Central memory CD4-positive, alpha-beta T cell (primary cell): Measurements from ENCODE around the gene PPP1R26.
"Not testable (repeated sequence)": the region's sequence is repeated elsewhere in the genome, so short reads cannot be mapped to it uniquely, and the experiment has no call there.

Experiments used
- DNase-seq: peaks from one replicate; pipeline ENCODE4 v3.0.0; 2022

The PPP1R26 gene

DNA sequence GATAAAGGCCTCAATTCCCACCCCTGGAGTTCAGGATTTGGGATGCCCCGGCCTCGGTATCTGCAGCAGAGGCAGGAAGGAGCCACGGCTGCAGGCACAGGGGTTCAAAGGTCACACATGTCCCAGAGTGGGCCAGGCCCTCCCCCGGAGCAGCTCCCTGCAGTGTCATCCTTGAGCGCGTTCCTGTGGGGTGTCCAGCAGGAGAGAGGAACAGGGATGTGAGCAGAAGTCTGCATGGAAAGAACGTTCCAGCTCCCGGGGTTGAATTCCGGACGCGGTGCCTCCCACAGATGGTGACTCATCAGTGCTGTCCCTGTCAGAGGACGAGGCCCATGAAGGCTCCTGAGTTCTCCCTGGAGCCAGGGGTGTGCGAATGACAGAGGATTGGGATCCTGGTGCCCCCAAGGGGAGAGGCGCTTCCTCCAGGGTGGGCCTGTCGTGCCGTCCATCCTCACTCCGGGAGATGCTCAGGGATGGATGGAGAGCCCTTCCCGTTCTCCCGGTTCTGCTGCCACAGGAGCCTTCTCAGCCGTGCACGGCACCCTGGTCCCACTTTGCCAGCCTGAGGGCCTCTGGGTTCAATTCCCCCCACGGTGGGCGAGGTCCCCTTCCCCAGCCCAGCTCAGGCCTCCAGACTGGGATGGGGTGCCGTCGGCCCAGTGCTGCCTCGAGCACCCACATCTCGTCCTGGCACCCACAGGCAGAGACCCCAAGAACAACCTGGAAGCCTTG lies 44.7 kb downstream of the PPP1R26 start:
- DNase-seq, result no peak

DNA sequence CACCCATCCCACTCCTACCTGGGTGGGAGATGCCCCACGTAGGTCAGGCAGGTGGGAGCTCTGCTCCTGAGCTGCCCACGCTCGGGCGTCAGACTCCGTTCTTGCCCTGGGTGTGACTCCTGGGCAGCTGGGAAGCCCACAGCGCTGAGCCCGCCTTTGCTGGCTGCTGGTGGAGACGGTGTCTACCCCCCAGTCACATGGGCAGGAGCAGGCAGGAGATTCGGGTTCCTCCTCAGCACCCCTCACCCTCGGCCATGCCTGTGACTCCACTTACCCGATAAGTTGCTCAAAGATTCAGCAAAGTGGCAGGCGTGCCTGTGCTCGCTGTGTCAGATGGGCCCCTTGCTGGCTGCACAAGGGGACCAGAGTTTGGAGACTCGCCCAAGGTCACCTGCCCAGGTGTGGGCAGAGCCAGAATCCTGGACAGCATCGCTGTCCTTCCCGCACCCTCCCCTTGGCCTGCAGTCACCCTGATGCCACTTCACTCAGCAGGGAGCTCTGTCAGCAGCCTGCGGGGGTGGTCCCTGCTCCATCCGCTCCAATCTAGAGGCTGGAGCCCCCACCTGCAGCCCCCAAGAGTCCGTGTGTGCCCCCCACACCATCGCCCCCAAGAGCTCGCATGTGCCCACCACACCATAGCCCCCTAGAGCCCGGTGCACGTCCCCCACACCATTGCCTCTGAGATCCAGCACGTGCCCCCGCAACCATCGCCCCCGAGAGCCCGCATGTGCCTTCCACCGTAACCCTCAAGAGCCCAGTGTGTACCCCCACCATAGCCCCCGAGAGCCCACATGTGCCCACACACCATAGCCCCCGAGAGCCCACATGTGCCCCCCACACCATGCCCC lies 45.9 kb downstream of the PPP1R26 start:
- no peak for DNase-seq

- DNase-seq, result no peak
Observed at GRCh38 chr9:135526089-135526729, 46.6 kb downstream of the PPP1R26 start.

- no peak for DNase-seq
Observed at GRCh38 chr9:135526730-135527571, 47.4 kb downstream of the PPP1R26 start.

DNA sequence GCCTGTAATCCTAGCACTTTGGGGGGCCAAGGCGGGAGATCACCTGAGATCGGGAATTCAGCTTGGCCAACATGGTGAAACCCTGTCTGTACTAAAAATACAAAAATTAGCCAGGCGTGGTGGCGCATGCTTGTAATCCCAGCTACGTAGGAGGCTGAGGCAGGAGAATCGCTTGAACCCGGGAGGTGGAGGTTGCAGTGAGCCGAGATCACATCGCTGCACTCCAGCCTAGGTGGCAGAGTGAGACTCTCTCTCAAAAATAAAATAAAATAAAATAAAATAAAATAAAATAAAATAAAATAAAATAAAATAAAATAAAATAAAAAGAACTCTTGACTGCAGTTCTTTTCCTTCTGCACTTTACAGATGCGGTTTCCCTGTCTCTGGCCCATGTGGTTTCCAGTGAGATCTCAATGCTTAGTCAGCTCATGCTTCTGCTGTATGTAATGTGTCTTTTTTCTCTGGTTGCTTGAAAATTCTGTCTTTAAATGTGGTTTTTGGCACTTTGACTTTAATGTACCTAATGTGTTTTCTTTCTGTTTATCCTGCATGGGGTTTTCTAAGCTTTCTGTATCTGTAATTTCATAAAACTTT lies 49.4 kb downstream of the PPP1R26 start:
- not testable (repeated sequence) for DNase-seq

GRCh38 chr9:135530146-135530545 lies 50.6 kb downstream of the PPP1R26 start:
- no peak for DNase-seq

DNA sequence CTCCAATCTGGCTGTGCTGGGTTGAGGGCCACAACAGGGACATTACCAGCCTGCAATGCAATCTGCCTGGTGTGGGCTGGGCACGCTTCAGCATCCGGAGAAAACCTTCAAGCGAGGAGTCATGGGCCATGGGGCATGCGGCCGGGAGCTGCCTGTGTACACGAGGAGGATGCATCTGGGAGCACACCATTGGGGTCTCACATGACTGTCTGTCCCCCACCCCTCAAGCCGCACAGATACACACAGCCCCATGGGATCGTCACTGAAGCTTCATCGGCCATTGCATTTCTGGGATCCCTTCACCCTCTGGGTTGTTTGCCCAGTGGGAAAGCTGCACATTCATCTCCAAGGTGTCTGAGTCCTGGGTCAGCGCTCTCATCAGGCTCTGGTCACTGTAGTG lies 51.5 kb downstream of the PPP1R26 start:
- no peak for DNase-seq

DNA sequence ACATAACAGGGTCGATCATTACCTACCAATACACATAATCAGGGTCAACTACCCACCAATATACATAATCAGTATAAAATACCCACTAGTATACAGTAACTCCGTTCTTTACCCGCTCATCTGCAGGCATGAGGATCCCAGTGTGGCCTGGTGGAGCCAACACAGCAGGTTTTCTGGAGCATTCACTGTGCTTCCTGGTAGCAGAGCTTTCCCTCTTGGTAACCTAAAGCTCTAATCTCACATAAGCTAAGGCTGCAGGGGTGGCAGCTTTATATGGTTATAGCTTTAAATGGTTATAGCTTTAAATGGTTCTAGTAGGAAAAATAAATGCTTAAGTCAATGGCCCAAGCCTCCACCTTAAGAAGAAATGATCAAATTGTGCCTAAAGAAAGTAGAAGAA lies 53.5 kb downstream of the PPP1R26 start:
- no peak for DNase-seq

DNA sequence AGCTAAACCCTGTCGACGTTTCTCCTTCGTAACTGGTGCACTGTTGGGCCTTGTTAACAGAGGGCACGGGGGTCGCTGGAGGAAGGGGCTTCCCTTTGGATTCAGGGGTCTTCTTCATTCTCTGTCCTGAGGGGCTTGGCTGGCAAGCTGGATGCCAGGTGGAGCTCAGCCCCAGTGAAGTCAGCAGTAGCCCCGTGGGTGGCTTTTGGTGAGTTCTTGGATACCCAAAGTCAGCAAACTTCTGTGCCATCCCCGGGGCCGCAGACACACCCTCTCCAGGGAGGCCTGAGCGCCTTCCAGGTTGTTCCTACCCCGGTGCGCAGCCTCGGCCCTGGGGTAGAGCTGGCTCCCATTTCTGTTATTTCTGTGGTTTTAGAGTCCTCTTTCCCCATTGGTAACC lies 54.1 kb downstream of the PPP1R26 start:
- DNase-seq, result no peak

DNA sequence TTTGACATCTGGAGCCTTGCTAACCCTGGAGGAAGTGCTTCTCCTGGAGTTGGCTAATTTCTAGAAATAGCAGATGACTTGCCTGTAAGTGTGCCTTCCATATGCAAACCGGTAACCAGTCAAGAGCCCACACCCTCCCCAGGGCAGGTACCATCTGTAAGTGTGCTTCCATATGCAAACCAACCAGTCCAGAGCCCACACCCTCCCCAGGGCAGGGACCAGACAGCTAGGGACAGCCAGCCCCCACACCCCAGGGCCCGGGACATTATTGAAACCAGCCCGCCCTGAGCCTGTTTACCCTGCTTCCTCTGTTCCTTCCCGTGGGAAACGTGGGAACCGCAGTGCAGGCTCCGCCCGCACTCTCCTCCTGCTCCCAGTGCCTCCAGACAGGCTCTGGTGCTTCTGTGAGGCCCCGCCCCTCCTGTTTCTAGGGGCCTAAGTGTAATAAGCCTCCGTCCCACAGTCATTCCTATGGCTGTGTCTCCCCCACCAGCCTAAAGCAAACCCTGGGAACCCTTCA lies 54.7 kb downstream of the PPP1R26 start:
- DNase-seq, result not testable (repeated sequence)

GRCh38 chr9:135534826-135535225 lies 55.2 kb downstream of the PPP1R26 start:
- not testable (repeated sequence) for DNase-seq

GRCh38 chr9:135535631-135536030 lies 56.0 kb downstream of the PPP1R26 start:
- not testable (repeated sequence) for DNase-seq

DNA sequence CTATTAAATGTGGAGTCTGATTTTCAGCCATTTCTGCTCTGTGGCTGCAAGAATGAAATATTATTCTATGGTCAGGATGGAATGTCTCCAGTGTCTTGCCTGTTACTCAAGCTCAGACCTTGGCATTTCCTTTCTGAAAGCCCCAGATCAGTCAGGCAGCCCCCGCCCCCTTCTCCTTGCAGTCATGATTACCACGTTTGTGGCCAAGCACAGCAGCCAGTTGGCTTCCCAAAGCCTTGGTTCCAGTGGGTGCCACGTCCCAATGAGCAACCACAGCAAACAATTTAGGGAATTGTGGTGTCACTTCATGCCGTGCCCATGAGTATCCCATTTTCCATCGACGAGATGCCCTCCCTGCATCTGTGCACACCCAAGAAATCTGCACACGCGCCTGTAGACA lies 56.6 kb downstream of the PPP1R26 start:
- DNase-seq, result no peak
